T-helper 2 cell treated with Interferon-gamma antibody and Interleukin-4, amounts not matched to agents 5 μg/mL and 100 μg/mL, for 36 hours (primary cell): ENCODE data around the gene AKR1B15.
"Not testable (repeated sequence)": the region's sequence is repeated elsewhere in the genome, so short reads cannot be mapped to it uniquely, and the experiment has no call there.

Source experiments
- DNase-seq: peaks from one replicate; pipeline ENCODE4 v3.0.0; 2021; ENCODE audit warnings: low spot score
- H3K27ac Mint-ChIP-seq: one replicate; pipeline ENCODE4 v1.8.0; 2021; ENCODE audit warnings: mild to moderate bottlenecking, mixed read lengths
- H3K27me3 Mint-ChIP-seq: one replicate; pipeline ENCODE4 v1.8.0; 2021; ENCODE audit warnings: low read depth, mixed read lengths
- H3K36me3 Mint-ChIP-seq: one replicate; pipeline ENCODE4 v1.8.0; 2021; ENCODE audit warnings: low read depth, mixed read lengths
- H3K4me1 Mint-ChIP-seq: one replicate; pipeline ENCODE4 v1.8.0; 2021; ENCODE audit warnings: low read depth, mixed read lengths
- H3K4me3 Mint-ChIP-seq: one replicate; pipeline ENCODE4 v1.8.0; 2022; ENCODE audit warnings: mild to moderate bottlenecking, moderate library complexity, mixed read lengths
- H3K9me3 Mint-ChIP-seq: one replicate; pipeline ENCODE4 v1.8.0; 2021; ENCODE audit warnings: mixed read lengths

AKR1B15 gene

DNA sequence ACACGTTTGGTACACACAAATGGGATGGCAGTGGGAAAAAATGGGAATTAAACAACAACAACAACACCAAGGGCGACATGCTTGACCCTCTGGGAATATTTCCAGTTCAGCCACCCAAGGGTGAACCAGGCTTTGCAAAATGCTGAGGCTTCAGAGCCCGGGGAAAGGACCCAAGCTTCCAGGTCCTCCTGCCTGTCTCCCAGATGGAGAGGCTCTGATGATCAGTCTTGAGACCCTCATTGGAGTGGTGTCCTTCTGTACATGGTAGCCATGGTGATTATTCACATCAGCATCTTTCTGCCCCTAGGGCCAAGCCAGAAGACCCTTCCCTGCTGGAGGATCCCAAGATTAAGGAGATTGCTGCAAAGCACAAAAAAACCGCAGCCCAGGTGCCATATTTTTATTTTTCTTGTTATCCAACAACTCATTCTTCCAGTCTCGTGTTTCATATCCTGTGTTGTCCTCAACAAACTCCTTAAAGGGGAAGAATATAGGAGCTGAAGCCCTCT is 11.6 kb upstream of the AKR1B15 start:
- H3K9me3 Mint-ChIP-seq, H3K4me3 Mint-ChIP-seq, H3K4me1 Mint-ChIP-seq, H3K27ac Mint-ChIP-seq, H3K27me3 Mint-ChIP-seq, H3K36me3 Mint-ChIP-seq, DNase-seq: not testable (repeated sequence)

DNA sequence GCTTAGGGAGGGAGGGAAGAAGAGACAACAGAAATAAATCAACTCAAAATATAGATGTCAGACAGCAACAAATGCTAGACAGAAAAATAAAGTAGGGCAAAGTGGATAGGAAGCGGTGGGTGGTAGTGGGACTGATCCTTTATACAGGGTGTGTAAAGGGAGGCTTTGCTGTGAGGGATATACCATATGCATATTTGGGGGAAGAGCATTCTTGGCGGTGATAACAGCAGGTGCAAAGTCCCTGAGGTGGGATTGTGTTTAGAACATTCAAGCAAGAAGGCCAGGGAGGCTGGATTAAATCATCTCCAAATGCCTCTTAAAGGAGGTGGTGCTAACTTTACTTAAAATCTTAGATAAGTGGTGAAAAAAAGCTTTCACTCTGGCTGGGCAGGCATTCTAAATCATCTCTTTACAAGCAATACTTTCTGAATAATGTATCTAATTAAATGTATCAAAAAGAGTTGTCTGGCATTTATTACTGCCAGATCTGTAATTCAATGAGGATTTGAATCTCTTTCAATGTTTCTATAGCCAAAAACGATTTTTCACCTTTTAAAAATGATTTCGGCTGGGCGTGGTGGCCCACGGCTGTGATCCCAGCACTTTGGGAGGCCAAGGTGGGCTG is 9.4 kb upstream of the AKR1B15 start:
- Mint-ChIP-seq H3K4me3 (no peak overlapping the region), H3K36me3 (no peaks in the 10 kb centered on the region), H3K27ac (no peak overlapping the region), H3K27me3 (peaks cover 9% of the 10 kb centered on the region), H3K4me1 (no peaks in the 10 kb centered on the region), H3K9me3 (no peaks in the 10 kb centered on the region)
- DNase-seq: no peak

- H3K4me1 Mint-ChIP-seq, H3K4me3 Mint-ChIP-seq, H3K36me3 Mint-ChIP-seq, H3K27ac Mint-ChIP-seq, DNase-seq, H3K9me3 Mint-ChIP-seq: not testable (repeated sequence)
- peaks cover 16% of the 10 kb centered on the region for H3K27me3 Mint-ChIP-seq
Measured at GRCh38 chr7:134541501-134542194, 7.3 kb upstream of the AKR1B15 start.

- Mint-ChIP-seq H3K9me3 (no peaks in the 10 kb centered on the region), H3K27me3 (peaks cover 16% of the 10 kb centered on the region), H3K4me1 (no peaks in the 10 kb centered on the region), H3K27ac (no peak overlapping the region), H3K4me3 (no peak overlapping the region), H3K36me3 (no peaks in the 10 kb centered on the region)
- no peak for DNase-seq
Measured at GRCh38 chr7:134542195-134542771, 6.6 kb upstream of the AKR1B15 start.

- Mint-ChIP-seq H3K27me3 (peaks cover 15% of the 10 kb centered on the region), H3K9me3 (no peaks in the 10 kb centered on the region), H3K27ac (no peak overlapping the region), H3K4me3 (no peak overlapping the region), H3K36me3 (no peaks in the 10 kb centered on the region), H3K4me1 (peaks cover 4% of the 10 kb centered on the region)
- no peak for DNase-seq
Measured at GRCh38 chr7:134545380-134545779, 3.5 kb upstream of the AKR1B15 start.

GRCh38 chr7:134545918-134546317 is 3.0 kb upstream of the AKR1B15 start:
- H3K27ac Mint-ChIP-seq: no peak overlapping the region
- no peak for DNase-seq
- H3K36me3 Mint-ChIP-seq: no peaks in the 10 kb centered on the region
- H3K27me3 Mint-ChIP-seq: peaks cover 15% of the 10 kb centered on the region
- peaks cover 4% of the 10 kb centered on the region for H3K4me1 Mint-ChIP-seq
- H3K4me3 Mint-ChIP-seq: no peak overlapping the region
- H3K9me3 Mint-ChIP-seq: no peaks in the 10 kb centered on the region

DNA sequence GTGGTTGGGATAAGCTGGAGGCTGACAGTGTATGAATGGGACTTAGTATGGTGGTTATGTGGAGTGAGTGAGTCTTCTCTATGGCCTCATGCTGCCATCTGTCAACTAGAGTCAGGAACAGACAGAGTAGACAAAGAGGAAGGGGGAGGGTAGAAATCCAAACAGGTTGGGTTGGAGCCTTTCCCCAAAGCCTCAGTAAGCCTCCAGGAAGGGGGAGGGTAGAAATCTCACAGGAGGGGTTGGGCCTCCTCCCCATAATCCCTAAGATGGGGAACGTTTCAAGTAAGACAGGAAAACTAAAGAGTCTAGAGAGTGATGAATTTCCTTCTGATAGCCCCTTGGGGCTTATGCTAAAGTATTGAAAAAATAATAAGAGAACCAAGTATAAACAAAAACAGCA is 2.0 kb upstream of the AKR1B15 start:
- H3K27ac Mint-ChIP-seq: no peak overlapping the region
- DNase-seq: no peak
- peaks cover 15% of the 10 kb centered on the region for H3K27me3 Mint-ChIP-seq
- no peak overlapping the region for H3K4me3 Mint-ChIP-seq
- no peaks in the 10 kb centered on the region for H3K36me3 Mint-ChIP-seq
- peaks cover 4% of the 10 kb centered on the region for H3K4me1 Mint-ChIP-seq
- no peaks in the 10 kb centered on the region for H3K9me3 Mint-ChIP-seq

GRCh38 chr7:134547397-134548054 is 1.4 kb upstream of the AKR1B15 start:
- Mint-ChIP-seq H3K4me3 (peak overlapping the region; percentile 29), H3K9me3 (no peaks in the 10 kb centered on the region), H3K27ac (no peak overlapping the region), H3K4me1 (peaks cover 4% of the 10 kb centered on the region), H3K36me3 (no peaks in the 10 kb centered on the region), H3K27me3 (peaks cover 15% of the 10 kb centered on the region)
- peak; percentile 29 for DNase-seq

- no peaks in the 10 kb centered on the region for H3K9me3 Mint-ChIP-seq
- H3K27me3 Mint-ChIP-seq: peaks cover 11% of the 10 kb centered on the region
- peaks cover 4% of the 10 kb centered on the region for H3K4me1 Mint-ChIP-seq
- H3K36me3 Mint-ChIP-seq: no peaks in the 10 kb centered on the region
- DNase-seq: no peak
- no peak overlapping the region for H3K4me3 Mint-ChIP-seq
- no peak overlapping the region for H3K27ac Mint-ChIP-seq
Measured at GRCh38 chr7:134549366-134549765, 456 bp downstream of the AKR1B15 start.

DNA sequence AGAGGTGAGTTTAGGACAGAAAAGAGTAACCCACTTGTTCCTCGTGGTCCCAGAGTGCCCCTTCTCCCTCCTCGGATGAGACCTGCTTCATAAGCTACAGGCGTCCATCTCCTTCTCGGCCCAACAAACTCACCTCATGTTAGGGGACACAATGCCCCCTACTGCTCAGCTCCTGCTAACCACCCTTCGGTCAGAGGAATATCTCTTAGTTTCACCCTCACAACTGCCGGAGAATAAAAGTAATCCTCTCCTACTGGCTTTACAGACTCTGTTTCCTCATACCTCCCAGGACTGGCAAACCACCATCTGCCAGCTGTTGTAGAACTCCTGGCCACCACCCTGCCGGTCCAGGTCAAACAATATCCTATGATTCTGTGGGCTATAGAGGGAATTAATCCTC is 3.2 kb downstream of the AKR1B15 start:
- Mint-ChIP-seq H3K27me3 (peaks cover 3% of the 10 kb centered on the region), H3K9me3 (no peaks in the 10 kb centered on the region), H3K27ac (no peak overlapping the region), H3K36me3 (no peaks in the 10 kb centered on the region), H3K4me1 (peaks cover 4% of the 10 kb centered on the region), H3K4me3 (no peak overlapping the region)
- no peak for DNase-seq

- Mint-ChIP-seq H3K27me3 (peaks cover 3% of the 10 kb centered on the region), H3K4me1 (no peaks in the 10 kb centered on the region), H3K27ac (no peak overlapping the region), H3K4me3 (no peak overlapping the region), H3K9me3 (no peaks in the 10 kb centered on the region), H3K36me3 (no peaks in the 10 kb centered on the region)
- no peak for DNase-seq
Measured at GRCh38 chr7:134553976-134554375, 5.1 kb downstream of the AKR1B15 start.

- Mint-ChIP-seq H3K4me1 (no peaks in the 10 kb centered on the region), H3K36me3 (no peaks in the 10 kb centered on the region), H3K27ac (no peak overlapping the region), H3K4me3 (no peak overlapping the region), H3K9me3 (no peaks in the 10 kb centered on the region), H3K27me3 (no peaks in the 10 kb centered on the region)
- no peak for DNase-seq
Measured at GRCh38 chr7:134554417-134554966, 5.6 kb downstream of the AKR1B15 start.

- Mint-ChIP-seq H3K4me1 (no peaks in the 10 kb centered on the region), H3K9me3 (no peaks in the 10 kb centered on the region), H3K27ac (no peak overlapping the region), H3K4me3 (no peak overlapping the region), H3K36me3 (no peaks in the 10 kb centered on the region), H3K27me3 (no peaks in the 10 kb centered on the region)
- DNase-seq: no peak
Measured at GRCh38 chr7:134557391-134557790, 8.5 kb downstream of the AKR1B15 start.

DNA sequence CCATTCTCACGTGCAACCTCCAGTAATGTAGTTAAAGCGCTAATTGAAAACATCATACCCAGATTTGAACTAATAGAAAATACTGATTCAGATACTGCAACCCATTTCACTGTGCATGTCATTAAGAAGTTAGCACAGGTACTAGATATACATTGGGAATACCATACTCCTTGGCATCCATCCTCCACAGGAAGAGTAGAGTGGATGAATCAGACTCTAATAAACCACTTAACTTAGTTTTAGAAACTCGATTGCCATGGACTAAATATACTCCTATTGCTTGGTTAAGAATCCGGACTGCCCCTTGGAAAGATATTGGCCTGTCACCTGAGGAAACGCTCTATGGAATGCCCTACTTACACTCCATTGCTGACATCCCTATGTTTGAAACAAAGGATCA is 9.5 kb downstream of the AKR1B15 start:
- Mint-ChIP-seq H3K4me3 (no peak overlapping the region), H3K27me3 (no peaks in the 10 kb centered on the region), H3K9me3 (peaks cover 5% of the 10 kb centered on the region), H3K4me1 (no peaks in the 10 kb centered on the region), H3K27ac (no peak overlapping the region), H3K36me3 (no peaks in the 10 kb centered on the region)
- no peak for DNase-seq
